Activated CD4-positive, alpha-beta T cell treated with anti-CD3 and anti-CD28 coated beads for 24 hours (primary cell): ENCODE data around the gene COX19.
"Not testable (repeated sequence)": the region's sequence is repeated elsewhere in the genome, so short reads cannot be mapped to it uniquely, and the experiment has no call there.

ENCODE experiments used
- DNase-seq, 2 donors: peaks; one replicate each; pipeline ENCODE4 v3.0.0-alpha.2; 2020; ENCODE audit warnings: low read depth in 2 of 2

Gene COX19

GRCh38 chr7:945147-945555 is 30.2 kb downstream of the COX19 start:
- no peak for DNase-seq

- DNase-seq, result no peak
Measured at GRCh38 chr7:944744-945143, 30.6 kb downstream of the COX19 start.

- not testable (repeated sequence) for DNase-seq
Measured at GRCh38 chr7:943793-944192, 31.6 kb downstream of the COX19 start.

- no peak for DNase-seq
Measured at GRCh38 chr7:940599-941408, 34.5 kb downstream of the COX19 start.

GRCh38 chr7:939843-940242 is 35.5 kb downstream of the COX19 start:
- no peak for DNase-seq

GRCh38 chr7:938546-939185 is 36.7 kb downstream of the COX19 start:
- DNase-seq, result no peak

- no peak for DNase-seq
Measured at GRCh38 chr7:937856-938484, 37.4 kb downstream of the COX19 start.

- no peak for DNase-seq
Measured at GRCh38 chr7:936386-937054, 38.8 kb downstream of the COX19 start.

- DNase-seq, result no peak
Measured at GRCh38 chr7:935874-936385, 39.4 kb downstream of the COX19 start.

- no peak for DNase-seq
Measured at GRCh38 chr7:935164-935873, 40.0 kb downstream of the COX19 start.

- no peak for DNase-seq
Measured at GRCh38 chr7:934469-935163, 40.7 kb downstream of the COX19 start.

GRCh38 chr7:932651-932975 is 42.7 kb downstream of the COX19 start:
- no peak for DNase-seq

- no peak for DNase-seq
Measured at GRCh38 chr7:931871-932650, 43.3 kb downstream of the COX19 start.

GRCh38 chr7:930975-931758 is 44.2 kb downstream of the COX19 start:
- no peak for DNase-seq

GRCh38 chr7:929311-929711 is 46.0 kb downstream of the COX19 start:
- DNase-seq, result no peak

- DNase-seq, result no peak
Measured at GRCh38 chr7:927031-927671, 48.2 kb downstream of the COX19 start.

- no peak for DNase-seq
Measured at GRCh38 chr7:926061-927030, 49.0 kb downstream of the COX19 start.

GRCh38 chr7:925601-926000 is 49.7 kb downstream of the COX19 start:
- no peak for DNase-seq
